Measurements from ENCODE around the gene CTBP1.

The CTBP1 gene

GRCh38 chr4:1198098-1198844, 50.7 kb downstream of the CTBP1 start:
- H3K27ac ChIP-seq (replicated peaks): no peak overlapping the region
- no peak overlapping the region for H3K4me3 ChIP-seq (replicated peaks; ENCODE audit: insufficient read depth, low read length)
- H3K27me3 ChIP-seq (ENCODE audit: insufficient read depth, poor library complexity, severe bottlenecking): no peaks in the 10 kb centered on the region
- DNase-seq (ENCODE audit: low read depth in 1 of 2, low spot score in 1 of 2): no peak
- TF ChIP-seq SPI1 (IDR thresholded peaks at IDR 0.05; ENCODE audit: borderline replicate concordance, low read depth) (no peak), CTCF (IDR thresholded peaks at IDR 0.05; ENCODE audit: insufficient read depth, low read length) (no peak), POLR2AphosphoS5 (IDR thresholded peaks at IDR 0.05; ENCODE audit: low read depth) (no peak), GABPA (IDR thresholded peaks at IDR 0.05; ENCODE audit: low read depth) (no peak)
- TF ChIP-seq, protein P1, sequence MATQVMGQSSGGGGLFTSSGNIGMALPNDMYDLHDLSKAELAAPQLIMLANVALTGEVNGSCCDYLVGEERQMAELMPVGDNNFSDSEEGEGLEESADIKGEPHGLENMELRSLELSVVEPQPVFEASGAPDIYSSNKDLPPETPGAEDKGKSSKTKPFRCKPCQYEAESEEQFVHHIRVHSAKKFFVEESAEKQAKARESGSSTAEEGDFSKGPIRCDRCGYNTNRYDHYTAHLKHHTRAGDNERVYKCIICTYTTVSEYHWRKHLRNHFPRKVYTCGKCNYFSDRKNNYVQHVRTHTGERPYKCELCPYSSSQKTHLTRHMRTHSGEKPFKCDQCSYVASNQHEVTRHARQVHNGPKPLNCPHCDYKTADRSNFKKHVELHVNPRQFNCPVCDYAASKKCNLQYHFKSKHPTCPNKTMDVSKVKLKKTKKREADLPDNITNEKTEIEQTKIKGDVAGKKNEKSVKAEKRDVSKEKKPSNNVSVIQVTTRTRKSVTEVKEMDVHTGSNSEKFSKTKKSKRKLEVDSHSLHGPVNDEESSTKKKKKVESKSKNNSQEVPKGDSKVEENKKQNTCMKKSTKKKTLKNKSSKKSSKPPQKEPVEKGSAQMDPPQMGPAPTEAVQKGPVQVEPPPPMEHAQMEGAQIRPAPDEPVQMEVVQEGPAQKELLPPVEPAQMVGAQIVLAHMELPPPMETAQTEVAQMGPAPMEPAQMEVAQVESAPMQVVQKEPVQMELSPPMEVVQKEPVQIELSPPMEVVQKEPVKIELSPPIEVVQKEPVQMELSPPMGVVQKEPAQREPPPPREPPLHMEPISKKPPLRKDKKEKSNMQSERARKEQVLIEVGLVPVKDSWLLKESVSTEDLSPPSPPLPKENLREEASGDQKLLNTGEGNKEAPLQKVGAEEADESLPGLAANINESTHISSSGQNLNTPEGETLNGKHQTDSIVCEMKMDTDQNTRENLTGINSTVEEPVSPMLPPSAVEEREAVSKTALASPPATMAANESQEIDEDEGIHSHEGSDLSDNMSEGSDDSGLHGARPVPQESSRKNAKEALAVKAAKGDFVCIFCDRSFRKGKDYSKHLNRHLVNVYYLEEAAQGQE (IDR thresholded peaks at IDR 0.05; ENCODE audit: insufficient replicate concordance, low read depth): no peak

GRCh38 chr4:1196421-1197183, 52.3 kb downstream of the CTBP1 start:
- TF ChIP-seq SPI1 (IDR thresholded peaks at IDR 0.05; ENCODE audit: borderline replicate concordance, low read depth) (no peak), POLR2AphosphoS5 (IDR thresholded peaks at IDR 0.05; ENCODE audit: low read depth) (no peak), GABPA (IDR thresholded peaks at IDR 0.05; ENCODE audit: low read depth) (no peak), CTCF (IDR thresholded peaks at IDR 0.05; ENCODE audit: insufficient read depth, low read length) (no peak)
- TF ChIP-seq, protein P1 (IDR thresholded peaks at IDR 0.05; ENCODE audit: insufficient replicate concordance, low read depth): no peak
- DNase-seq (ENCODE audit: low read depth in 1 of 2, low spot score in 1 of 2): no peak
- no peak overlapping the region for H3K27ac ChIP-seq (replicated peaks)
- no peaks in the 10 kb centered on the region for H3K27me3 ChIP-seq (ENCODE audit: insufficient read depth, poor library complexity, severe bottlenecking)
- no peak overlapping the region for H3K4me3 ChIP-seq (replicated peaks; ENCODE audit: insufficient read depth, low read length)

DNA sequence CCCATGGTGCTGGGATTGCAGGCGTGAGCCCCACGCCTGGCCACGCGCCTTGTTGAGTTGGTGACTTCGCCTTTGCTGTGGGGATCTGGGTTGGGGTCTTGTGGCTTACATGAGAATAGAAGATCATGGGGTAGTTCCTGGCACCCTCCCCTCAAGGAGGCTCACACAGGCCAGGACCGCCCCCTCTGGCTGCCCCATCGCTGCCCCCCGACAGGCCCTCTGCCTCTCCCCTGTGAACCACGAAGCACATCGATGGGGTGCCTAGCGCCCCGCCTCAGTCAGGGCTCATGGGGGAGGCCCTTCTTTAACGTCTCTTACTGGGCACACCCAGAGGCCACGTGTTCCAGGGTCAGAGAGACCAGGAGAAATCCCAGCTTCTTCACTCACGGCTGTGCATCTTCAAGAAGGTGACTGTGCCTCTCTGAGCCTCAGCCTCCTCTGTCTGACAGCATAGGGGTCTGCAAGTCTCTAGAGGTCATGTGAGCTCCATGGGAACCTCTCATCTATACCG, 53.0 kb downstream of the CTBP1 start:
- no peaks in the 10 kb centered on the region for H3K27me3 ChIP-seq (ENCODE audit: insufficient read depth, poor library complexity, severe bottlenecking)
- DNase-seq (ENCODE audit: low read depth in 1 of 2, low spot score in 1 of 2): no peak
- no peak overlapping the region for H3K4me3 ChIP-seq (replicated peaks; ENCODE audit: insufficient read depth, low read length)
- H3K27ac ChIP-seq (replicated peaks): no peak overlapping the region
- TF ChIP-seq GABPA (IDR thresholded peaks at IDR 0.05; ENCODE audit: low read depth) (no peak), CTCF (IDR thresholded peaks at IDR 0.05; ENCODE audit: insufficient read depth, low read length) (no peak), SPI1 (IDR thresholded peaks at IDR 0.05; ENCODE audit: borderline replicate concordance, low read depth) (no peak), POLR2AphosphoS5 (IDR thresholded peaks at IDR 0.05; ENCODE audit: low read depth) (no peak)
- TF ChIP-seq, protein P1 (IDR thresholded peaks at IDR 0.05; ENCODE audit: insufficient replicate concordance, low read depth): no peak
